H1 (cell line): Measurements from ENCODE around the gene RNF220. TPM values are rescaled to one million over a fixed set of nuclear protein-coding genes. Genes with fewer than 3 reads are reported as not detected.

Source experiments
- BRCA1 ChIP-seq: IDR thresholded peaks from 2 replicates; pipeline ENCODE4 v1.6.1; 2012; ENCODE audit warnings: low read depth, low read length, improper control_type of control experiment
- CTBP2 ChIP-seq: IDR thresholded peaks from 2 replicates; pipeline ENCODE4 v1.7.0; 2011; ENCODE audit warnings: borderline replicate concordance, mild to moderate bottlenecking, moderate library complexity, mixed read lengths, low read length; ENCODE audit not compliant: insufficient read depth, insufficient read length
- EGR1 ChIP-seq: IDR thresholded peaks from 2 replicates; pipeline ENCODE4 v1.6.1; 2011; ENCODE audit warnings: low read depth, low read length, borderline replicate concordance
- EZH2 ChIP-seq: fragments of 200-600 bp; sonication (generic); IDR thresholded peaks from 2 replicates; pipeline ENCODE4 v1.7.1; 2012; ENCODE audit warnings: low read depth, mild to moderate bottlenecking, moderate library complexity, low read length, inconsistent platforms; ENCODE audit not compliant: severe bottlenecking
- GTF2F1 ChIP-seq: IDR thresholded peaks from 2 replicates; pipeline ENCODE4 v1.6.1; 2012; ENCODE audit warnings: low read depth, low read length, improper control_type of control experiment, borderline replicate concordance
- JUND ChIP-seq: IDR thresholded peaks from 2 replicates; pipeline ENCODE4 v1.6.1; 2011; ENCODE audit warnings: mild to moderate bottlenecking, improper control_type of control experiment, low read length
- KDM5A ChIP-seq: fragments of 200-600 bp; IDR thresholded peaks from 2 replicates; pipeline ENCODE4 v1.7.1; 2012; ENCODE audit warnings: mild to moderate bottlenecking, low read length, inconsistent platforms, mixed read lengths
- NRF1 ChIP-seq: IDR thresholded peaks from 2 replicates; pipeline ENCODE4 v1.6.1; 2011; ENCODE audit warnings: mild to moderate bottlenecking, low read depth, low read length, improper control_type of control experiment
- RNF2 ChIP-seq: fragments of 200-900, 300-1000 bp; sonication (generic); IDR thresholded peaks from 2 replicates; pipeline ENCODE4 v1.7.1; 2016; ENCODE audit warnings: borderline replicate concordance, low read depth, mild to moderate bottlenecking, antibody characterized with exemption, low read length; ENCODE audit not compliant: poor library complexity, severe bottlenecking; ENCODE audit errors: missing control alignments
- polyA plus RNA-seq, 7 experiments: library from polyadenylated mRNA; depleted of rRNA in 3 of 7; stranded (reverse) in 5 of 7; unstranded in 2 of 7; fragments of >200 nt in 5 of 7; fragments of 200-250 nt in 2 of 7; gene quantifications; 1 replicate in 5 of 7; 2 replicates in 1 of 7; 4 replicates in 1 of 7; pipeline versions ENCODE4 v1.2.1 to v1.2.3, GENCODE V29; 2011 to 2013; ENCODE audit warnings: missing spikeins in 2 of 7, mixed read lengths in 2 of 7
- total RNA-seq: library from RNA; stranded (reverse); fragmentation: NEBNext Ultra II Directional; extraction: Animal tissue kit (Norgen Biotek cat#: 25700); gene quantifications from 2 replicates; pipeline ENCODE4 v1.2.1, GENCODE V29; 2021

Gene RNF220
- total and polyA plus RNA-seq, 2 of the 8 experiments (the other 6 are each of a cell fraction or from before 2014, with no cell fraction given) = 123 to 160 TPM

DNA sequence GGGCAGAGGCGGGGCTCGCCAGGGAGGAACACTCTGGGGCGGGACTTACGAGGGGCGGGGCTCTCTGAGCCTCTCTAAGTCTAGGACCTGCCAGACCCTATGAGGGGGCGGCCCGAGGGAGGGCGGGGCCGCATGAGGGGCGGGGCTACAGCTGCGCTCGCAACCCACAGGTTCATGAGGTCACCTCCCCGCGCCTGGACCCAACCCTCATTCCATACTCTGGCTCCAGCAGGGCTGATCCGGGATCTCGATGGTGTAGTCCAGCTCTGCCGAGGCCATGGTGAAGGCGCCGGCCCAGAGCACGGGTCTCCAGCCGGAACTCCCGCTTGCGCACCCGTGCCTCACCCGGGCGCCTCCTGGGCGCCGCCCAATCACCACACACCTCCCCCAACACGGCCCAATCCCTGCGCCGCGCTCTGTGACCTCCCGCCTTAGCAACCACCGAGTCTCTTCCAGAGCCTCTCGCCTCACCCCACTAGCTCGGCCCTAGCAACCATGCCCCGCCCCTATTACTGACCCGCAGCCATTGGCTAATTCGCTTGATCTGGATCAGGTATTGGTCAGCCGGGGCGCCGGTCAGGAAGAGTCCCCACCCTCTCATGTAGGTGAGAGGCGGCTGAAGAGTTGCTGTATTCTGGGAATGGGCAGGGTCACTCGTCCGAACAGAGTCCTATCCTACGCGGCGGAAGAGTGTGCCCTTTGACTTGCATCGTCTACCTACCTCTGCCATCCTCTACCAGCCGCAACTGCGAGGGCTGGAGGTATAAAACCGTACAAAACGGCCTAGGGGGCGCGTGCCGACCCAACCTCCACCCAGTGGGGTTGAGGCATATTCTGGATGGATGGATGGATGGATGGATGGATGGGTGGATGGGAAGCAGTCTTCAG, 269.3 kb downstream of the RNF220 start, which contains the start of the genes ARMH1 and TMEM53 (continued):
- TF ChIP-seq RNF2 (no peak), BRCA1 (no peak), JUND (peak; percentile 13; the same call in 1 of the 2 replicates), CTBP2 (no peak), EZH2 (no peak), EGR1 (peak; percentile 76; the same call in 1 of the 2 replicates), NRF1 (0 out of 2 replicates have a peak, but pooled peaks have one; percentile 11), KDM5A (no peak), GTF2F1 (no peak)
